DMS114 treated with DMSO at 0.1 percent for 48 hours (cell line): ENCODE results near the gene UGT3A1.
"Not testable (repeated sequence)": the region's sequence is repeated elsewhere in the genome, so short reads cannot be mapped to it uniquely, and the experiment has no call there.

Experiments
- DNase-seq: peaks from one replicate; lab custom pipeline; 2025; ENCODE audit not compliant: unreplicated experiment; lab: John Stamatoyannopoulos, UW

The UGT3A1 gene, protein sequence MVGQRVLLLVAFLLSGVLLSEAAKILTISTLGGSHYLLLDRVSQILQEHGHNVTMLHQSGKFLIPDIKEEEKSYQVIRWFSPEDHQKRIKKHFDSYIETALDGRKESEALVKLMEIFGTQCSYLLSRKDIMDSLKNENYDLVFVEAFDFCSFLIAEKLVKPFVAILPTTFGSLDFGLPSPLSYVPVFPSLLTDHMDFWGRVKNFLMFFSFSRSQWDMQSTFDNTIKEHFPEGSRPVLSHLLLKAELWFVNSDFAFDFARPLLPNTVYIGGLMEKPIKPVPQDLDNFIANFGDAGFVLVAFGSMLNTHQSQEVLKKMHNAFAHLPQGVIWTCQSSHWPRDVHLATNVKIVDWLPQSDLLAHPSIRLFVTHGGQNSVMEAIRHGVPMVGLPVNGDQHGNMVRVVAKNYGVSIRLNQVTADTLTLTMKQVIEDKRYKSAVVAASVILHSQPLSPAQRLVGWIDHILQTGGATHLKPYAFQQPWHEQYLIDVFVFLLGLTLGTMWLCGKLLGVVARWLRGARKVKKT

DNA sequence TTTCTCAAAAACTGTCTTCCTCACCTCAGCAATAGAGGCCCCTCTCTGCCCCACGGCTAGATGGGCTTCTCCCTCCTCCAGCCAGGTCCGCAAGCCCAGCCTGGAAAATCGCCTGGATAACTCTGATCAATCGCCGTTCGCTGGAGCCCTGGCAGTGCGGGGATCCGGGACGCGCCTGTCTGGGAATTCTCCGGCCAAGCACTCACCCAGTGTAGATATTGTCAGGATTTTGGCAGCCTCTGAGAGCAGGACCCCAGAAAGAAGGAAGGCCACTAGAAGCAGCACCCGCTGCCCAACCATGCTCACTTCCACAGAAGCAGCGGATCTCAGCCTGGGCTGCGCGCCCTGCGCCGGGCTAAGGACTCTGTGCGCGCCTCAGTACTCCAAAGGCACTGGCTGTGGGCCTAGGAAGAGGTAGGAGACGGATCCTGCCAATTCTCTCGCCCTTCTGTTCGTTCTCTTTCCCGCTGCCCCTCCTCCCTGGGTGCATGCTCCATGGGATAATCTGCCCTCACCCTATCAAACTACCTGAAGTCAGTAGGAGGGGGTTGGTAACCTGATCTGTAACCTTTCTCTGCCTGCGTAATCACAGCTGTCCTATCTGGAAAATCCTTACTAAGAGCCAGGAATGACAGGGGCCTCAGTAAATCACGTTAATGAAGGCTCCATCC lies at the start of gene UGT3A1:
Gene UGT3A1 (minus strand): TSS at position 450 of the 671 bp plus-strand sequence. CDS start 150 bp downstream, at position 300.
- no peak for DNase-seq

DNA sequence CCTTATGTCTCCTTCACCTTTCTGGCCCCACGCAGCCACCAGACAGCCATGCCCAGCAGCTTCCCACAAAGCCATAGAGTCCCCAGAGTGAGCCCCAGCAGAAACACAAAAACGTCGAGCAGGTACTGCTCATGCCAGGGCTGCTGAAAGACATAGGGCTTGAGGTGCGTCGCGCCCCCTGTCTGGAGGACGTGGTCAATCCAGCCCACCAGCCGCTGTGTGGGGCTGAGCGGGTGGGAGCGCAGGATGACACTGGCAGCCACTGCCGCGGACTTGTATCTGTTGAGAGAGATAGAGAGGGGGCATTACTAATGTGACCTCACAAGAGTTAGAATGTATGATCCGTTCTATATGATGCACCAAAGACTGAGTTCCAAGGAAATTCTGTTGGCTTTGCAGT lies 44.5 kb upstream of the UGT3A1 start:
- no peak for DNase-seq

DNA sequence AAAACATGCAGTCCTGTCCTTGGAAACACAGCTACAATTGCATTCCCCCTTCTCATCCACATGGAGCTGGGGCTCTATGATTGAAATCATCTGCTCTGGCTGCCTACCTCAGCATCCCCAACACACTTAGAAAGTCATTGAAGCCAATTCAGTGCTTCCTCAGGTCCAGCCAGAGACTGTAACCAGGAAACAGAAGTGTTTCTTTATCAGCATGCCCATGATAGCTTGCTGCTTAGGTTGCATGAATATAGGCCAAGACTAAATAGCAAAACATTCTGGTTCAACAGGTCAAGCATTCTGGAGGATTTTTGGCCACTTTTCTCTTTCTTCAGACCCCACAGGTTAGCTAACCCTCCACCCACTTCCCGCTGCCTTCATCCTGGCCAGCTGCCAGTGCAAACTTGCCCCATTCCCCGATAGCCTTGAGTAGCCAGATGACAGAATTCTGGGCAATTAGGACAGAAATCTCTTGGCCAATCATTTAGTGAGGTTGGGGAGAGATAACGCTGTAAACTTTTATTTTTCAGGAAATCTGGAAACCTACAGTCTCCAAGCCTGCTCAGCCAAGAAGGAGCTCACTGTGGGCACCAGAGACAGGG lies 43.4 kb upstream of the UGT3A1 start:
- not testable (repeated sequence) for DNase-seq

DNA sequence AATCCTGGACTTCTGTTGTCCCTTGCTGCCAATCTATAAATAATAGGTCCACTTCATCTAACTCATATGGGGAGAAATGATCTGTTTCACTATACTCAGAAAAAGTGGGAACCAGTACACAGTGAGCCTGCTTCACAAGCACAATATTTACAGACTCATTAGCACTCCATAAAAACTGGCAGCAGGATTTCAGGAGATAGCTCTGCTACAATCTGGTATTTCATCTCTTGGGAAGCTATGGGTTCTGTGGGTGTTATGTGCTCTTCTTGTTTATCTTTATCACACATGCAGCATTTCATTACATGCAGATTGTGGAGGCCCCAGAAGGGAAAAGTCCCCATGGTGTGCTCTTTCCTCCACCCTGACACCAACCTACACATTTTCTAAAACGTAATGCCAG lies 42.3 kb upstream of the UGT3A1 start:
- DNase-seq, result no peak

DNA sequence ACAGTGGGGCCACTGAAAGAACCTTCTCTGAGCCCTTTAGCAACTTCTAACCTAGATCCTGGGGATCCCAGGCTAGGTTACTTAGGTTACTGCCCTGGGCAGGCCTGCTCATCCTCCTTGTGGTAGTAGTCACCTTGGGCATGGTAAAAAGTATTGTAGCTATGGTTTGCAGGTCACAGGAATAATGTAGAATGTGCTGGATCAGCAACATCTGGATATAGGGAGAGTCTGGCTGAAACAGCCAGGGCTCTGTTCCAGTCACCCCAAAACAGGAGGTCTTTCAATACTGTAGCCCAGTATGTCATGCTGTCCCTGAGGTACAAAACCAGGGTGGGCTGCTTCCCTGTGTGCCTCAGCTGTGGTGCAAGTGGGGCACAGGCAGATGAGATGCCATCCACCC lies 41.9 kb upstream of the UGT3A1 start:
- DNase-seq, result no peak

DNA sequence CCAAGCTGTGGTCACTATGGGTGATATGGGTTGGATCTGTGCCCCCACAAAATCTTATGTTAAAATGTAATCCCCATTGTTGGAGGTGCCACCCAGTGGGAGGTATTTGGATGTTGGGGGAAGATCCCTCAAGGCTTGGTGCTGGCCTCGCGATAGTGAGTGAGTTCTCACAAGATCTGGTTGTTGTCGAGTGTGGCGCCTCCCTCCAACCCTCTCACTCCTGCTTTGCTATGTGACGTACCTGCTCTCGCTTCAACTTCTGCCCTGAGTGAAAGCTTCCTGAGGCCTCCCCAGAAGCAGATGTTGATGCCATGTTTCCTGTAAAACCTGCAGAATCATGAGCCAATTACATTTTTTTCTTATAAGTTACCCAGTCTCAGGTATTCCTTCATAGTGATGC lies 40.0 kb upstream of the UGT3A1 start:
- DNase-seq, result no peak

DNA sequence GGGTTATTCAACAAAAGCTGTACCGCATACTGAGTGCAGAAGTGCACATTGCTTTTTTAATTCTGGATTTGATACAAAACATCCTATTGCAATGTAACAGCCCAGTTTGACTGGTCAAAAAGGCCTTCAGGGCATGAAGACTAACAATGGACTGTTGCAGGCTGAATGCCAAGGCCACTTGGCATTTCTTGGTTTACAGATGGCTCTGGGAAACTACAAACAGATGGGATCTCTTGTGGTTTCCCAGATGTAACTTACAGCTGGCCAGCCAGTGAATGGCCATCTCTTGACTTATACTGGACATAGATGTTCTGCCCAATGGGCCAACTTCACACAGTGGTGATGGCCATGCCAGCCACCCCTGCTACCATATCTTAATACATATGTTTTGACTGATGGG lies 38.7 kb upstream of the UGT3A1 start:
- DNase-seq, result no peak

DNA sequence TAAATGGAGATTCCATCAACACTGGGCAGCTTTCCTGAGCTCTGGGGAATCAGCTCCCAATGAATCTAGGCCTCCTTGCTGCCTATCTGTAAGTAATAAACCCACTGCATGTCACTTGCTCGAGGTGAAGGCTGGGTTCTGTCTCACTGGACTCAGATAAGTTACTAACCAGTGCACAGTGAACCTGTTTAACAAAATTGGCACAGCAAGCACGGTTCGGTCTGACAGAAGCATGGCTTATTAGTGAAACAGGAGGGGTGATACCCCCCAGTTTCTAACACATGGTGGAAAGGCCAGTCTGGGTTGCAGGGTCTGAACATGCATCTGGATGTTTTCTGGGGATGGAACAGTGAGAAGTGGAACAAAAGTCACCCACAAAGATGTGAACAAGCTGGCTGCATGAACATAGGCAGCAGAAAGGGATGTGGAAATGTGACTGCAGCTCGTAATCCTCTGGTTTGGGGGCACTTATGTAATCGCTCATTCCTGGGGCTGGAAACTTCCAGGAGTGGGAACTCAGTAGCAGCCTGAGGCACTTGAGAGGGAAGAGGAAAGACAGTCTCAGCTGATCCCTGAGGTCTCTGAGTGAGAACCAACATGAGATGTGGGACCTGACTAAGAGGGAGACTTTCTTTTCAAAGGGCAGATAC lies 37.8 kb upstream of the UGT3A1 start:
- no peak for DNase-seq

DNA sequence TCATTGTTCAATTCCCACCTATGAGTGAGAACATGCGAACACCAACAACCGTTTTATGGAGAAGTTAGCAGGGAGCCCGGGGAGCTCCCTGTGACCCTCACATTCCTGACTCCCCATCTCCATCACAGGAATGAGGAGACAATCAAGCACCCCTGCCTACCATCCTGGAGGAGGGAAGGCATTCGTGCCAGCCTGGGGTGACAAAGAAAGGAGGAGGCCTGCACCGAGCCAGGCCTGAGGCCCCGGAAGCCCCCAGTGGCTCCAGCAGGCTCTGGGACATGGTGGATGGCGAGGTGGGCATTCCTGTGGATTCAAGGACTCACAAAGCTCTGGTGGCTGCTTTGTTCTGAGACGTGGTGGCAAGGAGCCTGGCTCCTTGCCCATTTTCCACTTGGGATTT lies 36.5 kb upstream of the UGT3A1 start:
- DNase-seq, result no peak

DNA sequence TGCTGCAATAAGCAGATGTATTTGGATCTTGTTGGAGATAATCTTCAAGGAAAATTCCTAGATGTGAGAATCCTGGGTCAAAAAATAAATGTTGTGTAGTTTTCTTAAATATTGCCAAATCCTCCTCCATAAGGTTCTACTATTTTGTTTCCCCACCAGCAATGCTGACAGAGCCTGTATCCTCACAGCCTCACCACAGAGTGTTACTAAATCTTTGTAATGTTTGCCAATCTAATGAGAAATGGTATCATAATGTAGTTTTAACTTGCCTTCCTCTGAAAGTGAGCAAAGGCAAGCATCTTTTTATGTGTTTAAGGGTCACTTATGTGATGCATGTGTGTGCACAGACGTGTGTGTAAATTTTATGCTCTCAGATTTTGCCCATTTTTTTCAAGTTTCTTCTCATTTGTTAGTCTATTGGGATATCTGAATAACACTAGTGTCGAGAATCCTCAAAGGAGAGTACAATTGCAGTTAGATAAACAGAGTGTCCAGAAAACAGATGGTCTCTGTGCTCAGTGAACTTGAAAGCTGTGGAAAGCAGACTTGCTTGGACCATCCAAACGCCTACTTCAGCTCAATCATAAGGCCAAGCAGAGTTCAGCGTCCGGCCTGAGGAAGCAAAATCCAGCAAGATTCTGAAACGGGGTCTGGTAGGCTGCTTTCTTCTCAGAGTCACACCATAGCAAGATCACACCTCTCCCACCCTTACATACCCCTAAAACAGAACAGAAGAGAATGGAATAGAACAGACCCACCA lies 35.7 kb upstream of the UGT3A1 start:
- no peak for DNase-seq

DNA sequence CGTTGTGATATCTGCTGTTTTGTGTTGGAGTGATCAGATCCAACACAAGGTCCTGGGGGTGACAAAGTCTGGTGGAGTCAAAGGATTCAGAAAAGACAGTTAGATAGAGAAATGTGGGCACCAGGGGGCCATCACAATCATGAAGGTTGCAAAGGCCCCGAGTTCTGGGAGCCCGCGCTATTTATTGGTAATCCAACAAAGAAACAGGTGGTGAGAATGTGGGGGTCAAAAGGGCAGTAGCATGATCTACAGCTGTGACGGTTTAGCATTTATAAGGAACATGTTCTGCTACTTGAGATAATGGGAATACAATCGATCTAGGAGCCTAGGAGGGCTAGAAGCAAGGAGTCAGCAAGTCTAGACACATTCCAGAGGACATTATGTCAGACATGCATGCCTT lies 31.1 kb upstream of the UGT3A1 start:
- DNase-seq, result not testable (repeated sequence)

DNA sequence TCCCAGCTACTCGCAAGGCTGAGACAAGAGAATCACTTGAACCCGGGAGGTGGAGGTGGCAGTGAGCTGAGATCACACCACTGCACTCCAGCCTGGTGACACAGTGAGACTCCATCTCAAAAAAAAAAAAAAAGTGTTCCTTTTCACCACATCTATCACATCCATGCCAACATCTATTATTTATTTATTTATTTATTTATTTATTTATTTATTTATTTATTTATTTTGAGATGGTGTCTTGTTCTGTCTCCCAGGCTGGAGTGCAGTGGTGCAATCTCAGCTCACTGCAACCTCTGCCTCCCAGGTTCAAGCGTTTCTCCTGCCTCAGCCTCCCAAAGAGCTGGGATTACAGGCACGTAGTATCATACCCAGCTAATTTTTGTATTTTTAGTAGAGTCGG lies 28.4 kb upstream of the UGT3A1 start:
- DNase-seq, result not testable (repeated sequence)

DNA sequence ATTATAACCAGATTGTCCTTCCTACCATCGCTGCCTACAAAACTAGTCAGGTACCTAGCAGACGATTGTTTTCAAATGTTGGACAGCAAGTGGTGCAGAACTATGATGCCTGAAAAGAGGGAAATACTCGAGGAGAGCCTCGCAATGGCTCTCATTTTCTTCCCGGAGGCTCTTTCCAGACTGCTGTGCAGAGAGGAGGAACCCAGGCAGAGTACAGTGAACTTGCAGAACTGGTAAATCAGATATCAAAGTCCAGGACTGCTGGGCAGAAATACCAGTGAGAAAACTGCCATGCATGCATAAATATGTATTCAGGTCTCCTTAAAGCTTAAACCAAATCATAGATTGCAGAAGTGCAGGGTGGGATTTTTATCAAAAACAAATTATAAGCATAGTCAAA lies 26.4 kb upstream of the UGT3A1 start:
- DNase-seq, result no peak

DNA sequence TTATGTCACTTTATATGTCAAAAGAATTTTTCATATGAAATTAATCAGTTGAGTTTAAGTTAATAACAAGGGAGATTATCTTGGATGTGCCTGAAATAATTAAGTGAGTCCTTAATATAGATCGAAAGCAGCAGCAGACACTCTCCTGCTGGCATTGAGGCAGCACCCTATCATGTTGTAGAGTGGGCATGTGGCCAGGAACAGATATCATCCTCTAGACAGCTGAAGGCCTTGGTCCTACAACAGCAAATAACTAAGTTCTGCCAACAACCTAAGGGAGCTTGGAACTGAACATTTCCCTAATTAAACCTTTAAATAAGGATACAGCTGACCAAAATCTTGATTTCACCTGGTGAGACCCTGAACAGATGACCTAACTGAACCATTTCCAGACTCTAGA lies 25.8 kb upstream of the UGT3A1 start:
- no peak for DNase-seq

DNA sequence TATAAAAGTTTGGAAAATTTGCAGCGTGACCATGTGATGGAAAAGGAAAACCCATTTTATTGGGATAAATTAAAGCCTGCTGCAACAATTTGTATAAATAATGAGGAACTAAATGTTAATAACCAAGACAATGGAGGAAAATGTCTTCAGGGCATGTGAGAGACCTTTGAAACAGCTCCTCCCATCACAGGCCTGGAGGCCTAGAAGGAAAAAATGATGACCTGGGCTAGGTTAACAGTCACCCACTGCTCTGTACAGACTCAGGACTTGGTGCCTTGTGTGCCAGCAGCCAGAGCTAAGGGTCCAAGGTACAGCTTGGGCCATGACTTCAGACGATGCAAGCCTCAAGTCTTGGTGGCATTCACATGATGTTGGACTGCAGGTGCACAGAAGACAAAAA lies 22.0 kb upstream of the UGT3A1 start:
- DNase-seq, result no peak

DNA sequence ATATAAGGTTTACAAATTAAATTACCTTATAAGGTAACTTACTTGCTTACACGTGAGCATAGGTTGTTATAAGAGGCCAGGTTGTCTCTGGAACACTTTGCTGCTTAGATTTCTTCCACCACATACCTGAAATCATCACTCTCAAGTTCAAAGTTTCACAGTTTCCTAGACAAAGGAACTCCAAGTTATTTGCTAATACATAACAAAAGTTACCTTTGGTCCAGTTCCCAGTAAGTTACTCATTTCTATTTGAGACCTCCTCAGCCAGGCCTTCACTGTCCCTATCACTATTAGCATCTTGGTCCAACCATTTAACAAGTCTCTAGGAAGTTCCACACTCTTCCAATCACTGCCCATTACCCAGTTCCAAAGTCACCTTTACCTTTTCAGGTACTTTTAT lies 18.5 kb upstream of the UGT3A1 start:
- DNase-seq, result no peak

DNA sequence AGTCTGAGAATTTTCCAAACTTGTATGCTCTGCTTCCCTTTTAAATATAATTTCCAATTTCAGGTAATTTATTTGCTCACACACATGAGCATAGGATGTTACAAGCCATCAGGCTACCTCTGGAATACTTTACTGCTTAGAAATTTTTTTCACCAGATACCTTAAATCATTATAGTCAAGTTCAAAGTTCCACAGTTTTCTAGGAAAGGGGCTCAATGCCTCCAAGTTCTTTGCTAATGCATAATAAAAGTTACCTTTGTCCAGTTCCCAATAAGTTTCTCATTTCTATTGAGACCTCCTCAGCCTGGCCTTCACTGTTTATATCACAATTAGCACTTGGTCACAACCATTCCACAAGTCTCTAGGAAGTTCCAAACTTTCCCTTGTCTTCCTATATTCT lies 16.2 kb upstream of the UGT3A1 start:
- no peak for DNase-seq

DNA sequence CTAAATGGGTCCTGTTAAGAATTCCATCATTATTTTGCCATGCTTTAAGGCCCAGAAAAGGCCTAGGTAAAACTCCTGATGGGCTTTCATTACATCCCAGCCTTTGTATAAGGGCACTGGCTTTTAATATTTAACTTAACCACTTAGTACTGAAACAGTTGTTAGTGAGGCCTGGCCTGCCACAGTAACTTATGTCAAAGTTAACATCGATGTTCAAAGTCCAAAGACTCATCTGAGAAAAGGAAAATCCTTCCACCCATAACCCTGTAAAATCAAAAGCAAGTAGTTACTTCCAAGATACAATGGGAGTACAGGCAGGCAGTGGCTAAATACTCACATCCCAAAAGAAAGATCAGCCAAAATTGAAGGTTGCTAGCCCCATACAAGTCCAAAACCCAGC lies 15.0 kb upstream of the UGT3A1 start:
- no peak for DNase-seq

DNA sequence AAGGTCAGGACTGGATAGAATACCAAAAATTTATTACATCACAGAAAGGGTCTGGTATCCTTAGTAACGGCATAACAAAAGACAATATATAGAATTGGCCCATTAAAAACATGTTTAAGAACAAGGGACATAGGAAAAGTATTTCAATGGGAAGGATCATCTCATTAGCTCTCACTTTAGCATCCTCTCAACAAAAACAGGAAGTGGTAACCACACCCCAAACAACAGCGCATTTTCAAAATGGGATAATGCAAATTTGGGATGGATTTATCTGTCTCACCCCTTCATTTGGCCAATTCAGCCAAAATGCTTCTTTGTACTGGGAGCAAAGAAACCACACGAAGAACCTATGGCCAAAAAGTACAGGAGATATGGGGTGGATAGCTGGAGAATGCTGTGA lies 9.8 kb upstream of the UGT3A1 start:
- DNase-seq, result no peak

DNA sequence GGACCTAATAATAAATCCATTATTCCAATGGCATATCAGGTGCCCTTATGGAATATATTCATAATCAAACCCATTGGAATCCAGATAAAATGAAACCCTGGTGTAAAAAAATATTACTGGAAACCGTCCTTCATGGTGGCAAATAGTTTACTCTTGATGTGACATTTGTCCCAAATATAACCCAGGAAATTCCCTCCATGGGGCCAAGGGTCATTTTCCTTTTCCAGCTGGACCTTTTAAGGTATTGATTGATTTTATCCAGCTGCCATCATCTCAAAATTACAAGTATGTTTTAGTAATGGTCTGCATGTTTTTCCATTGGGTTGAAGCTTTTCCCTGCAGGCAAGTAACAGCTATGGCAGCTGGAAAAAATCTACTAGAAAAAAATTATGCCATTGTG lies 8.4 kb upstream of the UGT3A1 start:
- no peak for DNase-seq

DNA sequence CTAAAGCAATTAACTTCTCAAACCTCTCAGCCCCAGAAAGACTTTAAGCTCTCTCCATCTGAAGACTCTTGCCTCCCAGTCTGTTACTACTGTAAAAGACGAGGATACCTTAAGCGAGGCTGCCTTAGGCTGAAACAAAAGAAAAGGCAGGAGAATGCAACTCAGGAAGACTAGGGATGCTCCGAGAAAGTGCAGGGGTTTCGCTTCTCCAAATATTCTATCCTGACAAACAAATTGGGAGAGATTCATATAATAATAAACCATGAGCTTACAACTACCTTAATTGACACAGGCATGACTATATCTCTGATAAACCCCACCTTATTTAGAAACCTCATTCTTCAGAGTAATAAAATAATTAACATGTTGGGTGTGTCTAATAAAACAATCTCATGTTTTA lies 4.9 kb upstream of the UGT3A1 start:
- no peak for DNase-seq
